ENCODE data around the gene SH3GL2.

GRCh38 chr9:17555362-17556054 is 23.4 kb upstream of the SH3GL2 start:
- no peak for TF ChIP-seq POLR2A (IDR thresholded peaks at IDR 0.05)
- no peak for TF ChIP-seq CTCF (IDR thresholded peaks at IDR 0.05)
- no peak for TF ChIP-seq EP300 (IDR thresholded peaks at IDR 0.05)
